GM12865 (cell line): ENCODE measurements around the gene ITGB1BP2.
"Not testable (repeated sequence)": the region's sequence is repeated elsewhere in the genome, so short reads cannot be mapped to it uniquely, and the experiment has no call there.

Experiments used
- DNase-seq: peaks from one replicate; pipeline ENCODE4 v3.0.0; 2010; ENCODE audit warnings: low read depth
- H3K4me3 ChIP-seq: 2 replicates; pipeline ENCODE4 v1.5.1; 2011; ENCODE audit warnings: mild to moderate bottlenecking, low read depth, low read length, control low read depth
- CTCF ChIP-seq: IDR thresholded peaks from 2 replicates; pipeline ENCODE4 v1.5.1; 2011; ENCODE audit warnings: low read length, control low read depth, low read depth, inconsistent platforms; ENCODE audit not compliant: insufficient read depth; ENCODE audit errors: missing control alignments

The ITGB1BP2 gene

GRCh38 chrX:71292669-71293365 is 8.7 kb upstream of the ITGB1BP2 start:
- no peak overlapping the region for H3K4me3 ChIP-seq
- TF ChIP-seq CTCF, result no peak
- DNase-seq, result no peak

GRCh38 chrX:71296806-71297205 is 4.7 kb upstream of the ITGB1BP2 start:
- no peak for DNase-seq
- no peak for TF ChIP-seq CTCF
- no peak overlapping the region for H3K4me3 ChIP-seq

GRCh38 chrX:71298119-71298518 is 3.4 kb upstream of the ITGB1BP2 start:
- TF ChIP-seq CTCF, result no peak
- H3K4me3 ChIP-seq, result no peak overlapping the region
- DNase-seq, result no peak

- DNase-seq, H3K4me3 ChIP-seq: not testable (repeated sequence)
Measured at GRCh38 chrX:71300064-71300463, 1.5 kb upstream of the ITGB1BP2 start.

- not testable (repeated sequence) for H3K4me3 ChIP-seq, DNase-seq
Measured at GRCh38 chrX:71300495-71300894, 1.1 kb upstream of the ITGB1BP2 start.

GRCh38 chrX:71302461-71303213 is 1.1 kb downstream of the ITGB1BP2 start:
- no peak for TF ChIP-seq CTCF
- no peak overlapping the region for H3K4me3 ChIP-seq
- DNase-seq, result no peak

GRCh38 chrX:71304561-71304960 is 3.0 kb downstream of the ITGB1BP2 start:
- no peak for TF ChIP-seq CTCF
- no peak for DNase-seq
- no peak overlapping the region for H3K4me3 ChIP-seq

- no peak for DNase-seq
- no peak for TF ChIP-seq CTCF
- H3K4me3 ChIP-seq, result no peak overlapping the region
Measured at GRCh38 chrX:71315917-71316316, 14.4 kb downstream of the ITGB1BP2 start.

- not testable (repeated sequence) for H3K4me3 ChIP-seq, DNase-seq
Measured at GRCh38 chrX:71316959-71317358, 15.4 kb downstream of the ITGB1BP2 start.
